Inferior parietal cortex (tissue), 1 donor: Measurements from ENCODE around the gene CKB.

Experiments
- DNase-seq: peaks from one replicate; pipeline ENCODE4 v3.0.0-alpha.2; 2016; ENCODE audit errors: extremely low spot score

Gene CKB

DNA sequence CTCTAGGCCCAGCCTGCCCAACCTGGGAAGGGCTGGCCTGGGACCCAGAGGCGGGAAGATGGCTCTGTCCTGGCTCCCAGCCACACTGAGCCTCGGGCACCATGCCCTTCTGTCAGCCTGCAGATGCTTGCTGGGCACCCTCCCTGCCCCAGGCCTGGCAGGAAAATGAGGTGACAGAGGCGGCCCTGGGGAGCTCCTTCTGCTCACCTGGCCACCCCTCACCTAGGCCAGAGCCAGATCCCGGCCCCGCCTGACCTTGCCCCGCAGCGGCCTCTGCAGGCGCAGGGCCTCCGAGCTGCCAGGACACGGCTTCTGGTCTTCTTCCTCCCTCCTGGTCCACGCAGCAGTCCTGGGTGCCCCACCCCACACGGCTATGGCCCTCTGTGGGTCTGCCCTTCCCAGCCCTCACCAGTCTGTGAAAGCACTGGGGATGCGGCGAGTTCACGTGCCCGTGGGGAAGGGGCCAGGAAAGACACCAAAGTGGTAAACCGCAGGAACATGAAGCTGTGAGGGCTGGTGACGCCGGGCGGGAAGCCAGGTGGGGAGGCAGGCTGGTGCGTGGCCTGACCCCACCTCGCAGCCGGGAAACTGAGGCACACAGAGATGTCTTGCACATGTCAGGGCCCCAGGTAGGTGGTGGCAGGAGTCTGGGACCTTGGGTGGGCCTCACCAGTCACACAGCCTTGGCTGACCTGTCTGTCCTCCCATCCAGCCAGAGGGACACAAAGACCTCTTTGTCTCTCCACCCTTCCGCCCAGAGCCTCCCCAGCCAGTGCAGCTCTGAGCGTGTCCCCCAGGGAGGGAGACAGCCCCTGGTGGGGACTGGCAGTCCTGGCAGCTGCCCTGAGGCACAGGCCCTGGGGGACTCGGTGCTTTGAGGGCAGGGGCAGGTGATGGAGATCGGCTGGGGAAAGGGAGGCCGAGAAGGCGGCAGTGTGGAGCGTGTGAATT lies 27.0 kb upstream of the CKB start:
- DNase-seq, result peak; percentile 72

DNA sequence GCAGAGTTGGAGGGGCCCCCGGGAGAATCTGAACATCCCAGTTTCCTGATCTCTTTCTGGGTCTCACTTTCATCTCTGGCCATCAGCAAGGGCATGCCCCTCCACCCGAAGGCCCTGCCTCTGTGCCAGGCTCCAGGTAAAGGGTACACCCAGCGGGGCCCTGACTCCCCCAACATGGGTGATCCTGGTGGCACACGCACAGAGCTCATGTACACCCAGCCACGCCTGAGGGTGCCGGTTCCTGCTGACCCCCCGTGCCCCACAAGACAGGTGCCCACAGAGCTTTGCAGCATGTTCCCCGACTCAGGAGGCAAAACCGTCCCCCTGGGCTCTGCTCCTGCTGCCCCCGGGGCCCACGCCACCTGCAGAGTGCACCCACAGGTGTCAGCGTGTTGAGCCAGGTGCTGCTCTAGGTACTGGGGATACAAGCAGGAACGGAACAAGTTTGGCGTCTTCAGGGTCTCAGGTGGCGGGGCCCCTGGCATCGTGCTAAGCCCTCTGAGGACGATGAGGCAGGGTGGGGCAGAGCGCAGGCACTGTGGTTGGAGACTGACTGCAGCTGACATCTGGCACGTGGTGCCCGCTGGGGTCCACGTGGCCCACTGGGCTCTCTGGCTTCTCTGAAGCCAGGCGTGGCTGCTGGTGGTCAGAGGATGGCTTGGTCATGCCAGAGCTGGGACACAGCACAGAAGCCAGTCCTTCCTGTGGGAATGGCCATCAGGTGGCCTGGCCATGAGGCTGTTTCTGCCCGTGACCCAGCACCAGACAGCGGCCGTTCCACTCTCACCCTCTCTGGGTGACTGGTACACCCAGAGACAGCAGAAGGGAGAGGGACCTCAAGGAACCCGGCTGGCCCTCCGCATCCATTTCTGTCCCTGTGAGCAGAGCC lies 26.1 kb upstream of the CKB start:
- no peak for DNase-seq

DNA sequence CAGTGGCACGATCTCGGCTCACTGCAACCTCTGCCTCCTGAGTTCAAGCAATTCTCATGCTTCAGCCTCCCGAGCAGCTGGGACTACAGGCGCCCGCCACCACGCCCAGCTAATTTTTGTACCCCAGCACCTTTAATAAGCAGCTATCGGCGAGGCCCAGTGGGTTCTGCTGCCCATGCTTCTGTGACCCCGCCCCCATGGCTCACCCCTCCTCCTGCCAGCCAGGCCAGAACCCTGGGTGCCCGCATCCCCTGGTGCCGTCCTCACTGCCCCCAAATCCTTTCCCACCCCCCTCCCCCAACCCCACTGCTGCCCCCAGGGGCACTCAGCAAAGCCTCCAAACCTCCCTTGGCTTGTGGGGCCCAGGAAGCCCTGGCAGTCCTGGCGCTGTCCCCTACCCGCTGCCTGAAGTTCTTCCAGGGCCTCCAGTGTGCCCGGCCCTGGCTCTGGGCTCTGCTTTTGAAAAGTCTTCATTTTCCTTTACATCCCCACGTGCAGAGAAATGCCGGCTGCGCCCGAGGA lies 25.4 kb upstream of the CKB start:
- DNase-seq, result no peak

DNA sequence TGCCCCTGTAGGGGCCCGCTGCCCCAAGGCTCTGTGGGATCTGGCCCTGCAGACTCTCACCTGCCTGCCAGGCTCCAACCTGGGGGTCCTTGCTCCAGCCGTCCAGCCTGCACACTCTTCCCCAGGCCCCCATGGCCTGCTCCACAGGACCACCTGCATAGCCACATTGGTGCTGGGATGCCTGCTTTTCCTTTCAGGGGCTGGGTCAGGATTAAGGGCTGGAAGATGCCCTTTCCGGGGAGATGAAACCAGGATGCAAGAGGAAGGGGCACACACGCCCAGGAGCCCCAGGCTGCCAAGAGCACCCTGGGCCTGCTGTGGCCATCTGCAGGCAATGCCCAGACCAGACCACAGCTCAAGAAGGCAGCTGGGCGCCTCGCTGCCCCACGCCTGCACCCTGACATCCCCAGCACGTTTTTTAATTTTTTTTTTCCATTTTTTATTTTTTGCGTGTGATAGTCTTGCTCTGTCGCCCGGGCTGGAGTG lies 24.9 kb upstream of the CKB start:
- DNase-seq, result no peak

DNA sequence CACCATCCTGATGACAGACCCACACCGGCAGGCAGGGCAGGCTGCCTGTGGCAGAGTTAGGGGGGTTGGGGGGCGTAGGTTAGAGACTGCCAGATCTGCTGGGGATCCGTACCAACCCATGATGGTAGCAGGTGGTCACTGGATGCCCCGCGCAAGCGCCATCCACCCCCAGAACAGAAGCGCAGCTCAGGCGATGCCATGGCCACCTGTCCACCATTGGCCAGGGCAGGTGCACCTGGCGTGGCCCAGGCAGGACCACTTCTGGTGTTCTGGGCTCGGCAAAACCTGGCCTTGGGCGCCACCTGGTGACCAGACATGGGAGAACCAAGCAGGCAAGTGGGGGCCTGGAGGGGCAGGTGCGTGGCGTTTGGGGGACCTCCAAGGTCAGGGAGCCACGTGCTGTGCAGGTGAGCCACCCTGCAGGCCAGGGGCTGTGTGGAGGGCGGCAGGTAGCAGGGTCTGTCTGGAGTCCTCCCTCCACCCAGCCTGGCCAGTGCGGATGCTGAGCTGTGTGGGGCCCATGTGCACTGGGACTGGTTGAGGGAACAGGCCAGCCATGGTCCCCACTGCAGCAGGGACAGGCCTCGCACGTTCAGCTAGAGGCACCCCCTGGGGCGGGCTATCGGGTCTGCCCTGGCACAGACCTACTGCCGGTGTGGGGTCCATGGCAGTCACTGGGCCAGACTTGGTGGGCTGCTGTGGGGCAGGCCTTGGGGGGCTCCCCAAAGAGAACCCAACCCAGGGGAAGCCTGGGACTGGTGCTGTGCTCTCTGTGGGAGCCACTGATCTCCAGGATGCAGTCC lies 24.2 kb upstream of the CKB start:
- DNase-seq, result peak; percentile 77

DNA sequence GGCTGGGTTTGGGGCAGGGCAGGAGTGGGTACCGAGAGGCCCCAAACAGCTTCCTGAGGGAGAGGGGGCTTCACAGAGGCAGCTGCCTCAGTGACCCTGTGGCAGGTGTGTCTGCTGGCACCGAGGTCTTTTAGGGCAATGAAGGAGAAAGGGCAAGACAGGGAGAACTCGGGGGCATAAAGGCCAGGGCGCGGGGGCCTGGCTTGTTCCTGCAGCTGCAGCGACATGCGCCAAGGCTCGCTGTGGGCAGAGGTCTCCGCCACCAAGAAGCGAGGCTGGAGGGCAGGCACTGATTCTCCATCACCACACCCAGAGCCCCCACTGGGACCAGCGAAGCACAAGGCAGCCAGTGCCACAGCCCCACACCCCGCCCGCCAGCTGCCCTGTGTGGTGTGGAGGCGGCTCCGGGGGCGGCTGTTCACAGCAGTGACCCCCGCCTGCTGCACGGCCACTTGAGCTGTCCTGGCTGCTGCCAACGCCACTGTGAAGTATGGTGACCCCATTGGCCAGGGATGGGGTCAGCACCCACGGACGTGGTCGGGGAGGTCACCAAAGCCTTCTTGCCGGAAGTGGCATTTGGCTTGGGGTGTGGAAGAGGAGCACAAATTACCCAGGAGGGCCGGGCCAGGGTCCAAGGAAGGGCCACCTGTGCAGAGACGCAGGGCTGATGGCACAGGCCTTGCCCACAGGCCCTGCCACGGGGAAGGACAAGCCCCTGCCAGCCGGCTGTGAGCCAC lies 23.5 kb upstream of the CKB start:
- DNase-seq, result no peak

DNA sequence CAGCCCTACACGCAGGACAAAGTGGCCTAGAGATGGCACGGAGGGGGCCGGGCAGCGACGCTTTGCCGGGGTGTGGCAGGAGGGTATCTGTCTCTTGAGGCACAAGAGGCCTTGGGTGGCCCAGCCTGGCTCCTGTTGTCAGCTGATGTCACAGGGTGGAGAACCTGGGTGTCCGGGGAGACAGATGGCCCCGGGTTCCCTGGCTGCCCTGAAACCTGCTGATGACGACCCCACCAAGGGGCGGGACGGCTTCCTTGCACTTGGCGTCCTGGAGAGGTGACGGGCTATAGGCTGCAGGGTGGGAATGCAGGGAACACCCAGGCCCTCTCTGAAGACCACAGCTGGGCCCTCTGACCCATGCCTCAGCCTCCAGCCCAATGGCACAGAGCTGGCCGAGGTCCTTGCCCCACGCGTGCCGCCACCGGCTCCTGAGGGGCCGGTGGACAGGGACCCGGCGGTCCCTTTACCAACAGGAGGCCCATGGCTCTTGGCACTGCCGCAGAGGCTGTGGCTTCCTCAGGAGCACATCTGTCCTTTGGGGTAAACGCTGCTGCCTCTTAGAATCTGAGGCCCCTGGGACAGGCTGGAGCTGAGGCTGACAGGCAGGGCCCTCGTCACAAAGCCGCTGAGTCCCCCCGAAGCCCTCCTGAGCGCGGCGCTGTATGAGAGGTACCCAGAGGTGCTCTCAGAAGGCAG lies 22.7 kb upstream of the CKB start:
- no peak for DNase-seq

DNA sequence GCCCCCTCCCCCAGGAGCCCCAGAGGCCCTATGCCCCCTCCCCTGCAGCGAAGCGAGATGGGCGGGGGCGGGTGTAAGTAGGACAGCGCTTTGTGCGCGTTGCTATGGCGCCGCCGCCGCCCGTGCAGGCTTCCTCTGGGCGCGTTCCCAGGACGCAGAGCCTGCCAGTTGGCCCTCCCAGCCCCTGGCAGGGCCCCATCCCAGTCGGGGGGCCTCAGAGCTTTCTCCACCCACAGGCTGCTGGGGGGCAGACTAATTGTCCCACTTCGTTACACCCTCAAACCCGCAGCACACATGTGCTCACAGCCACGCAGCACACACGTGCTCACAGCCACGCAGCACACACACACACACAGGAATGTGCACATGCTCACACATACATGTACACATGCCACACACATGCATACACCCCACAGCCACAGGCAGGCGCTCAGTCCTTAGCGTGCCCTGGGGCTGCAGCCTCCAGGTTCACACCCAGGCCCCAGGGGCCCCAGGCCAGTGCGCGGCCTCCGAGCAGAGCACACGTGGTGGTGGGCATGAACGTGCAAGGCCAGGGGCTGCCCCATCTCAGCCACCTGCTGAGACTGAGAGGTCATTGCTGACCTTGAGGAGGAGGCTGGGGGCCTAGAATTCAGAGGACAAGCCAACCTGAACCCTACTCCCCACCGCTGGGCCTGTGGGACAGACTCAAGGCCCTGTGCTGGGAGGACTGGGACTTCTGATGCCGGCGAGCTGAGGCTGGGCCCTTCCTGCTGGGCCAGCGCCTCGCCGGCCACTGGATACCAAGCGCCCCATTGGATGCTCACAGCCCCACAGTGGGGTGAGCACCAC lies 22.0 kb upstream of the CKB start:
- peak; percentile 74 for DNase-seq

DNA sequence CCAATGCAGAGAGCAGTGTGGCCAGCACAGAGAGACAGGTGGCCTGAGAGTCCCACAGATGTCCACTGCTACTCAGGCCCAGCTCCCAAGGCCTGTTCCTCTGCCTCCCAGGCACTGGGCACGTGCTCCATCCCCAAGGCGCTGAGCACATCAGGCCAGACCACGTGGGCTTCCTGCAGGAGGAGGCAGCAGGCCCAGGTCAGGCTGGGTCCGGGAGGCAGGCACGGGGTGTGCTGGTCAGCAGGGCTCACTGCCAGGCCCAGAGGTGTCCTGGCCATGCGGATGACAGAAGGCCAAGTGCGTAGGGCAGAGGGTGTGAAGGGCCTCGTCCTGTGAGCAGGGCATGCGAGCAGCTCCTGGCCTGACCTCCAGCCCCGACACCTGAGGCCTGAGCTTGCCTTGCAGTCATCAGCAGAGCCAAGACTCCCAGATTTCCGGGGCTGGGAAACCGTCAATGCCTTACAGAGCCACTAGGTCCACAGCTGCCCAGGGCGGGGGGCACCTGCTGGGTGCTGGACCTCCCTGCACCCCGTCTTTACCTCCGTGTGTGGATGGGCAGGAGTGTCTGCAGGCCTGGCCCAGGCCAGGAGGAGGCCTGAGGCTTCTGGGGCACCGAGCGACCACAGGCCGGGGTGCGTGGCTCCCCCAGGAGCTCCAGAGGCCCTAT lies 21.2 kb upstream of the CKB start:
- DNase-seq, result no peak

DNA sequence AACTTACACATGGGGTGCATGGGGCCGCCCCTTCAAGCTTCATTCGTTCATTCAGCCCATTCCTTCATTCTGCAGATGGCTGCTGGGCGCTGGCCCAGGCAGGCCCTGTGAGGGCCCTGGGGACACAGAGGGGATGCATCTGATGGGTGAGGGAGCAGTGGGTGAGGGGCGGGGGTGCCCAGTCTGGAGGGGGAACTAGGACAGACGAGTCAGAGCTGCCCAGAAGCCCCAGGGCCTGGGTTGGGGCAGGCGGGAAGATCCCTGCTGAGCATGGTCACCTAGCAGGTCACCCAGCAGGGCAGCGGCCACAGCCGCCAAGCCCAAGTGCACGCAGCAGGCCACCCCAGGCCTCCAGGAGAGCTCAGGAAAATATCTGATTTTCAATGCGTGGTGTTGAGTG lies 20.5 kb upstream of the CKB start:
- no peak for DNase-seq

DNA sequence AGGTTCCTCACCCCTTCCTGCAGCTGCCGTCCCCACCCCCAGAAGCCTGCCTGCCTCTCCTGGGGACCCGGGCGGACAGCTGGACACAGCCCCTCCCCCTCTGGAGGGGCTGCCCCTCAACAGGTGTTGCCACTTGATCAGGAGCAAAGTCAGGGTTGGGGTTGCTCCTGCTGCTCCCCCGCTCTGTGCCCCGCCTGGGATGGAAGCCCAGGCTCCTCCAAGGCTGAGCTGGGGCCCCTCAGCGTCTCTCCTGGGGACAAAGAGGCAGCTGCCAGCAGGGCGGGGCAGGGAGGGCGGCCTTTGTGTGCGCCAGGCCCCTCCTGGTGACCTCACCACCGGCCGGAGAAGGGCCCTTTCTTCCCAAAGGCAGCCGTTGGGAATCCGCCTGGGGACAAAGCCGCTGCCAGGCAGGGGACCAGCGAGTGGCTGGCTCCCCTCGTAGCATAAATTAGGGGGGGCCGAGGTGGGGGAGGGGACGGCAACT lies 20.0 kb upstream of the CKB start:
- DNase-seq, result peak; percentile 77

DNA sequence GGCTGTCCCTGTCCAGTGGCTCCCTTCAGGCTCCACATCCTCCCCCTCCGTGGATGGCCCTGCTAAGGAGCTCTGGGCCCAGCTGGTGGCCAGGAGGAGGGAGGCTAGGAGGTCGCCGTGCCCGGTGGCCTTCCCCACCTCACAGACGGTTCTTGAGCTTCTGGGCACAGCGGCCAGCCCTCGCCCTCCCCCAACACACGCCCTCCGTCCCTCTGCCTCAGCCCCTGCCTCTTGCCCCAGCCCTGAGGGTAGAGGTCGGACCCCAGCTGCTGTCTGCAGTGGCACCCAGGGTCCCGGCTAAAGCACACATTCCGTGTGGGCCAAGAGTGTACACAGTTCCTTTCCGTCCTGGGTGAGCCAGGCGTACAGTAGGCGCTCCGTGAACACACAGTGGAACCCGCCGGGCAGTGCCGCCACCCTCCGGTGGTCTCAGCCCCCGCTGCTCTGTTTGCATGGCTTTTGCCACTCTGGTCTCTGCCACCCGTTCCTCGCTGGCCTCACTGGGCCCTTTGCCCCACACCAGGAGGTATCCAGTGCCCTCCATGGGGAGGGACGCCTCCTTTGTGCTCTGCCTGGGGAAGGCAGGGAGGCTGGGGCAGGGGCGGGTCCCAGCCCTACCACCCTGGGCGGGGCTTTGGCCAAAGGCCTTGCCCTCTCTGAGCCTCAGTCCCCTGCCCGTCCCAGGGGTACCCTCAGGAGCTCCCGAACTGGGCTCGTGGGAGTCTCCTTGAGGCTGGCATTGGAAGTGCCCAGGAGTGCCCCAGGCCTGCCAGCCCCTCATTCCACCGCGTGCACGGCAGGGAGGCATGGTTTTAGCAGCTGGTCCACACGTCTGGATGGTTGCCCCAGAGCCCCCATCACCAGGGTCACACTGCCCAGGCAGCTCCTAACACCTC lies 19.3 kb upstream of the CKB start:
- DNase-seq, result no peak

DNA sequence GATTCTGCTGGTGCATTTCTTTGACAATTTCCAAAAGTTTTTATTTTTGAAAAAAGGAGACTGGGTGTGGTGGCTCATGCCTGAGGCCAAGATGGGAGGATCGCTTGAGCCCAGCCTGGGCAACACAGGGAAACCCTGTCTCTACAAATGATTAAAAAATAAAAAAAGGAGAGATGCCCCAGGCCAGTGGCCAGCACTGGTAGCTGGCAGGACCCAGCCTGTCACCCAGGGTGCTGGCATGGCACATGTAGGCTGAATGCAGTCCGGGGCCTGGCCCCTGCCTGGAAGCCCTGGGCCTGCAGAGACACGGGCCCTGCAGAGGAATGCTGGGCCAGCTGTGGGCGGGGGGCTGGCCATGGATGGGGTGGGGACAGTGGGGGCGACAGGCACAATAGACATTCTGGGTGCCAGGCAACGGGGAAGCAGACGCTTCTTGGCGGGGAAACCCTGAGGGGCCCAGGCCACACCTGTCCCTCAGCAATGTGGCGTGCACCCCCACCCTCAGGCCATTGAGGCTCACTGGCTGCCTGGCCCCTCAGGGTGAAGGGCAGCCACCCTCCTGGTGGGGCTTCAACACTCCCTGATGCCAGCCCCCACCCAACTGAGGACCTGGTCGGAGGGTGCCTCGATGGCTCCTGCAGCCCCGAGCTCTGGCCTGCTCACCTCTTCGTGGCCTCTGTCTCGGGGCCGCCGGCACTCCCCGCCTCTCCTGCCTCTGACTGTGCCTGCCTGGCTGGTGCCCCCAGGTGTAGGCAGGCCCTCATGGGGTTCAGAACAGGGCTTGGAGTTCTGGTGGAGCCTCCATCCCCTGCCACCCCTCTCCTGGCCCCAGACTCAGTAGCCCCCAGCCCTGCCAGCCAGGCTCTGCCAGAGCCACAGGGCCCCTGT lies 18.4 kb upstream of the CKB start:
- no peak for DNase-seq

DNA sequence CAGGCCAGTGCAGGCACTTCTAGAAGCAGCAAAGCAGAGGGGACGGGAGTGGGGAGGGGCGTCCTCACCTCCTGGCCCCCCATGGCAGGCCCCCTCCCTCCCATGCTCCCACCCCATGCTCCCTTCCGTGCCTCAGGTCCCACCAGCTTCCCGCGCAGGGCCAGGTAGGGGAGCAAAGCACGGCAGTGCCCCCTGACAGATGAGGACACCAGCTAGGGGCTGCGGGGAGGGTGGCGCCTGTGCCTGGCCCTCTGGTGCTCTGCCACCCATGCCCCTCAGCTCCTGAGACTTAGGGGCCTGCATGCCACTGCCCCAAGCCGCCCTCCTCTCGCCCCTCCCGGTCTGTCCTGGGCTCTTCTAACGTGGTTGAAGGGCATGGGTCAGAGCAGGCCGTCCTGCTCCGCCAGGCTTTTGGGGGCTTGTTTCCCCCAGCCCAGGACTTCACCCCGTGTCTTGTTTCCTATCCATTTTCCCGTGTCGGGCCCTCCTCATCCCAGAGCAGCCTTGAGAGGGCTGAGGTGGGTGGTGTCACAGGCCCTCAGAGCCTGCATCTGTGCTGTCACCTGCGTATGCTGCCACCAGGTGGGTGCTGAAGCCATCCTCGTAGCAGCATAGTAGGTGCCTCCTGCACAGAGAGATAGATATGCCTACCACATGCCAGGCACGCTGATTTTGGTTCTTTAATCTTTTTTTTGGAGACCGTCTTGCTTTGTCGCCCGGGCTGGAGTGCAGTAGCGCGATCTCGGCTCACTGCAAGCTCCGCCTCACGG lies 16.6 kb upstream of the CKB start:
- DNase-seq, result no peak

DNA sequence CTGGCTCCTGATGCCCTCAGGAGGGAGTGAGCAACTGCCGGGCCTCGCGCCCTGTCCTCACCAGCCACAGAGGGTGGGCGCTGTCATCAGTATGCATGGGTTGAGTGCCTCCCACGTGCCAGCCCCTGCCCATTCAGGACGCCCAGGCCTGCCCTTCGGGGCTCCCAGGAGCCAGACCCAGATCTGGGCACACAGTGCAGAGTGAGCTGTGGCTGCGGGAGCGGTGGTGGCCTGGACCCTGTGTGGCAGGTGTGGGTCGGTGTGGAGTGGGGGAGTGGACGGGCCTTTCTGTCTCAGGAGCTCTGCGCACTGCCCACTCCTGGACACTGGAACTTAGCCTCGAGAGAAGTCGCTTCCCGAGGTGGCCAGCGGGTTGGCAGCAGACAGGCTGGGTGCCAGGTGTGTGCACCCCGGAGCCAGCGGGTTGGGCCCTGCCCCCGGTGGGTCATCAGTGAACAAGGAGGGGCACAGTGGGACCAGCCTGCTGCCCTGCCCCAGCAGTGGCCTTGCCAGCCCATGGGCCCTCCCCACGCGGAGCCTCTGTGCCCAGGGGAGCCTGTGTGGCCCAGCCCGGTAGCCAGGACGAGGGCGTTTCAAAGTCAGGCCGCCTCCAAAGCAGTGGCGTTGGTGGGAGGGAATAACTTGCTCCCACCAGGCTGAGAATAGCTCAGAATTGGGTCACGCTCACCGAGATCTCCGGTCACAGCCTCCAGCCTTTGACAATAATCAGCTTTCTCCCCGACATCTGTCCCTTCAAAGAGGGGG lies 15.8 kb upstream of the CKB start:
- no peak for DNase-seq
